G401.6 (cell line): ENCODE data around the gene FZD2.
"Not testable (repeated sequence)": the region's sequence is repeated elsewhere in the genome, so short reads cannot be mapped to it uniquely, and the experiment has no call there.

Experiments
- FAIRE-seq: peaks from 2 replicates; lab custom pipeline; 2012; peaks lifted over from hg19 to GRCh38; lab: Jason Lieb, UNC

Gene FZD2

GRCh38 chr17:44556832-44557606, at the start of gene FZD2:
TSS of gene FZD2 (plus strand) at chr17:44557484. CDS start at chr17:44557689, 205 bp downstream.
- peak; percentile 99 for FAIRE-seq

- not testable (repeated sequence) for FAIRE-seq
Measured at GRCh38 chr17:44511241-44512134, 45.8 kb upstream of the FZD2 start.

GRCh38 chr17:44518032-44518431, 39.3 kb upstream of the FZD2 start:
- FAIRE-seq: no peak

GRCh38 chr17:44522883-44523671, 34.2 kb upstream of the FZD2 start:
- FAIRE-seq: no peak

GRCh38 chr17:44523672-44523972, 33.7 kb upstream of the FZD2 start:
- FAIRE-seq: no peak

GRCh38 chr17:44527102-44527501, 30.2 kb upstream of the FZD2 start:
- FAIRE-seq: no peak

- FAIRE-seq: no peak
Measured at GRCh38 chr17:44527954-44528353, 29.3 kb upstream of the FZD2 start.

- FAIRE-seq: no peak
Measured at GRCh38 chr17:44529864-44530263, 27.4 kb upstream of the FZD2 start.

GRCh38 chr17:44530896-44531418, 26.3 kb upstream of the FZD2 start:
- no peak for FAIRE-seq

- peak; percentile 98 for FAIRE-seq
Measured at GRCh38 chr17:44533533-44534246, 23.6 kb upstream of the FZD2 start.

- peak; percentile 96 for FAIRE-seq
Measured at GRCh38 chr17:44536090-44536953, 21.0 kb upstream of the FZD2 start.

- not testable (repeated sequence) for FAIRE-seq
Measured at GRCh38 chr17:44537922-44538321, 19.4 kb upstream of the FZD2 start.

GRCh38 chr17:44539673-44540072, 17.6 kb upstream of the FZD2 start:
- FAIRE-seq: no peak

- FAIRE-seq: no peak
Measured at GRCh38 chr17:44540246-44541084, 16.8 kb upstream of the FZD2 start.

- no peak for FAIRE-seq
Measured at GRCh38 chr17:44541884-44542581, 15.3 kb upstream of the FZD2 start.

- FAIRE-seq: peak; percentile 100
Measured at GRCh38 chr17:44543213-44543904, 13.9 kb upstream of the FZD2 start.

- no peak for FAIRE-seq
Measured at GRCh38 chr17:44543905-44544523, 13.3 kb upstream of the FZD2 start.
